Cardiac muscle cell (in vitro differentiated cells and primary cell): ENCODE results near the gene MED25. TPM values are rescaled to one million over a fixed set of nuclear protein-coding genes. Genes with fewer than 3 reads are reported as not detected.

ENCODE experiments used
- DNase-seq, 2 donors: peaks; one replicate each; pipeline versions ENCODE4 v3.0.0 to v3.0.0-alpha.2; 2010 to 2017; ENCODE audit warnings: low read depth in 1 of 2, low spot score in 1 of 2
- H3K27ac ChIP-seq: fragments of 200-600 bp; sonication (generic); 2 replicates; pipeline ENCODE4 v1.5.1; 2016
- H3K27me3 ChIP-seq: fragments of 200-600 bp; sonication (generic); 2 replicates; pipeline ENCODE4 v1.6.0; 2016; ENCODE audit warnings: control low read depth
- H3K36me3 ChIP-seq: fragments of 200-600 bp; sonication (generic); 2 replicates; pipeline ENCODE4 v1.5.1; 2016; ENCODE audit warnings: control low read depth
- H3K4me1 ChIP-seq: fragments of 200-600 bp; sonication (generic); 2 replicates; pipeline ENCODE4 v1.8.1; 2017; ENCODE audit warnings: low read depth, mild to moderate bottlenecking, mixed run types
- H3K4me3 ChIP-seq: fragments of 200-600 bp; sonication (generic); 2 replicates; pipeline ENCODE4 v1.5.1; 2016; ENCODE audit warnings: mild to moderate bottlenecking
- H3K9me3 ChIP-seq: fragments of 200-600 bp; sonication (generic); 2 replicates; pipeline ENCODE4 v1.5.1; 2017; ENCODE audit warnings: low read depth, mild to moderate bottlenecking, control low read depth
- CTCF ChIP-seq: IDR thresholded peaks from 2 replicates; pipeline ENCODE4 v1.5.1; 2012; ENCODE audit warnings: low read depth, mild to moderate bottlenecking, low read length
- polyA plus RNA-seq: library from polyadenylated mRNA; unstranded; fragments of >200 nt; fragmentation: Nextera tagmentation; extraction: Ambion mirVana; gene quantifications from 2 replicates; pipeline ENCODE4 v1.2.1, GENCODE V29; 2016
- total RNA-seq: library from RNA; depleted of rRNA; stranded (reverse); fragments of >200 nt; gene quantifications from 2 replicates; pipeline ENCODE4 v1.2.3, GENCODE V29; 2016

MED25 gene
- total and polyA plus RNA-seq, 2 experiments from 2014 or later, result 69.9 to 83.7 TPM

GRCh38 chr19:49774969-49775368 is 43.1 kb upstream of the MED25 start:
- TF ChIP-seq CTCF, result no peak
- Histone ChIP-seq H3K27ac (no peak overlapping the region), H3K9me3 (no peaks in the 10 kb centered on the region), H3K36me3 (peaks cover 2% of the 10 kb centered on the region), H3K4me3 (no peak overlapping the region), H3K27me3 (no peaks in the 10 kb centered on the region), H3K4me1 (no peaks in the 10 kb centered on the region)
- DNase-seq, result no peak

- Histone ChIP-seq H3K27ac (no peak overlapping the region), H3K4me1 (no peaks in the 10 kb centered on the region), H3K4me3 (no peak overlapping the region), H3K9me3 (no peaks in the 10 kb centered on the region), H3K36me3 (peaks cover 2% of the 10 kb centered on the region), H3K27me3 (no peaks in the 10 kb centered on the region)
- TF ChIP-seq CTCF, result no peak
- no peak for DNase-seq
These were observed 42.2 kb upstream of the MED25 start for GRCh38 chr19:49775742-49776370.

- no peak for TF ChIP-seq CTCF
- H3K9me3 ChIP-seq, result no peaks in the 10 kb centered on the region
- H3K4me3 ChIP-seq, result no peak overlapping the region
- H3K36me3 ChIP-seq, result peaks cover 2% of the 10 kb centered on the region
- H3K27me3 ChIP-seq, result no peaks in the 10 kb centered on the region
- no peaks in the 10 kb centered on the region for H3K4me1 ChIP-seq
- H3K27ac ChIP-seq, result no peak overlapping the region
- DNase-seq, result no peak
These were observed 41.7 kb upstream of the MED25 start for GRCh38 chr19:49776371-49776764.

GRCh38 chr19:49779731-49780555 is 38.1 kb upstream of the MED25 start:
- H3K9me3 ChIP-seq, result no peaks in the 10 kb centered on the region
- DNase-seq, result no peak
- no peak overlapping the region for H3K27ac ChIP-seq
- H3K36me3 ChIP-seq, result peaks cover 11% of the 10 kb centered on the region
- no peak for TF ChIP-seq CTCF
- H3K4me1 ChIP-seq, result no peaks in the 10 kb centered on the region
- H3K4me3 ChIP-seq, result no peak overlapping the region
- no peaks in the 10 kb centered on the region for H3K27me3 ChIP-seq

GRCh38 chr19:49780861-49781260 is 37.2 kb upstream of the MED25 start:
- DNase-seq, result no peak
- Histone ChIP-seq H3K9me3 (no peaks in the 10 kb centered on the region), H3K27ac (no peak overlapping the region), H3K36me3 (peaks cover 11% of the 10 kb centered on the region), H3K4me3 (no peak overlapping the region), H3K4me1 (no peaks in the 10 kb centered on the region), H3K27me3 (no peaks in the 10 kb centered on the region)
- no peak for TF ChIP-seq CTCF
